GM10266 (cell line): ENCODE data around the gene LHFPL3.

ENCODE experiments used
- DNase-seq: peaks from one replicate; pipeline ENCODE4 v3.0.0; 2012; ENCODE audit errors: extremely low spot score
- CTCF ChIP-seq: IDR thresholded peaks from 2 replicates; pipeline ENCODE4 v1.5.1; 2012; ENCODE audit warnings: mild to moderate bottlenecking, low read depth; ENCODE audit not compliant: control insufficient read depth, insufficient read depth; ENCODE audit errors: missing control alignments

The LHFPL3 gene

GRCh38 chr7:104883248-104883717 lies 554.9 kb downstream of the LHFPL3 start:
- no peak for TF ChIP-seq CTCF
- DNase-seq = no peak

DNA sequence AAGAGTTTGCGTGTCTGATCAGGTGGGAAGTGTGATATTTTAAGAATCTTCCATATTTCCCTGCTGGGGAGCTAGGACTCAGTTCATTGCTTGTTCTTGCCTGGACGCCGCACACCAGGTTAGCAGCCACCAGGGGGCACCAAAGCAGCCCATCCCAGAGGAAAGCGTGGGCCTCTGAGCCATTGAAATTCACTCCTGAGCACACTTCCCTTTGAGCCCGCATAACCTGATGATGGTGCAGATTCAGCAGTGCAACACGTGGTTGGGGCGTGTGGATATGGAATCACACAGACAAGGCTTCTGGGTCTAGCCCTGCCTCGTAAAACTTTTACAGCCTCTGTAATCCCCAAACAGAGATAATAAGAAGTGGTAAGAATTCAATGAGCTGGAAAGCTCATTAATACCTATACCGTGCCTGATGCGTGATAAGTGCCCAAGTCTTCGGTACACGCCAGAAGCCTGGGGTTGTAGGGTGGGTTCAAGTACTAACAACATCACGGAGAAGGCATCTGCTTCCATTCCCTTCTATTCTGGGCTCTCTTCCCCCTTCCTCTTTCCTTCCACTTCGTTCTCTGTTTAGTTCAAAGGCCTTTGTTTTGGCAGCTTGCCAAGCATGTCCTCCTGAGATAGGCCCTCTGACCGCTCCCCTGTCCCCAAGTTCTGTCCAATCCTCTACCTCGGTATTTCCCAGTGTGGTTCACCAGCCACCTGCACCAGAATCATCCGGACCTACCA lies 555.5 kb downstream of the LHFPL3 start:
- peak; percentile 87 for TF ChIP-seq CTCF
- peak; percentile 70 for DNase-seq

- TF ChIP-seq CTCF = no peak
- DNase-seq = no peak
Measured at GRCh38 chr7:104886651-104887050, 558.2 kb downstream of the LHFPL3 start.

GRCh38 chr7:104890216-104890615 lies 561.8 kb downstream of the LHFPL3 start:
- TF ChIP-seq CTCF = no peak

DNA sequence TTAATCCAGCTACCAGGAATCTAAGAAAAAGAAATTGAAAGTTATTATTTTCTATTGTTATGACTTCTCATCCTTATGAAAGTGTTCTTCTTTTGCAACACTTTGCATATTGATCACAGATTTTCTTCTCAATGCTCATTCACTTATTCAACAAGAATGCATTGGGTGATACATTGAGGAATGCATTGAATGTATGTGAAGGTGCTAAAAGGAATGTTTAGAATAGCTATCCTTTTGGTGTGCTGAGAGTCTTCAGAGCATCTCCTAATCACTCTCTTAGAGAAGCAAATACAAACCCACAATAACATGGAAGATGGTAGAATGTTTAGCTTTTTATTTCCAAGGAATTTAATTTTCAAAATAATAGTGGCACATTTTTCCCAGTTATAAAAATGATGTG lies 563.5 kb downstream of the LHFPL3 start:
- no peak for TF ChIP-seq CTCF
- no peak for DNase-seq

More at GRCh38 chr7:104890216-104890615, 561.8 kb downstream of the LHFPL3 start:
- DNase-seq = no peak

DNA sequence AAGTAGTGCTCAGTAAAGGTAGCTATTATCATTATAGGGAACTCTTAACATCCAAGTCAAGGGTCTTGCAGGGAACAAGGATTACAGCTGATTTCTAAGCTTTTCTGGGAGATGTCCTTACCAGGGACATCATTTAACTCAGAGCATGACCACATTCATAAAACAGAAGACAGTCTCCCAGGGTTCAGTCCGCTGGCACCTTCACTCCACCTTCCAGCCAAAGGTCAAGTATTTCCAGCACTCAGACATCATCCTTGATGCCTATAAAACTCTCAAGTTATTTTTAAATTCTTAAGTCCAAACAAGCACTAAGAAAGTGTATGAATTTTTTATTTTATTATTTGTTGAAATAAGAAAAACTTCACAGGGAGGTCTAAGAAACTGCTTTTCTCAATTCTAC lies 565.9 kb downstream of the LHFPL3 start:
- no peak for TF ChIP-seq CTCF
- no peak for DNase-seq

GRCh38 chr7:104894726-104895521 lies 566.5 kb downstream of the LHFPL3 start:
- no peak for TF ChIP-seq CTCF
- no peak for DNase-seq
